PC-3 (cell line): ENCODE measurements around the gene MCRIP1.

Source experiments
- EZH2 ChIP-seq: fragments of 300-600 bp; sonication (generic); IDR thresholded peaks from one replicate; pipeline ENCODE4 v1.6.1; 2017; ENCODE audit warnings: antibody characterized with exemption, mild to moderate bottlenecking, low read length; ENCODE audit not compliant: unreplicated experiment
- TF ChIP-seq, protein P1 (sequence below): fragments of 300-600 bp; sonication (generic); conservative IDR thresholded peaks from 2 replicates; pipeline ENCODE4 v1.5.1; 2017; ENCODE audit warnings: antibody characterized with exemption, low read depth, mild to moderate bottlenecking, low read length

- TF ChIP-seq, protein P1, sequence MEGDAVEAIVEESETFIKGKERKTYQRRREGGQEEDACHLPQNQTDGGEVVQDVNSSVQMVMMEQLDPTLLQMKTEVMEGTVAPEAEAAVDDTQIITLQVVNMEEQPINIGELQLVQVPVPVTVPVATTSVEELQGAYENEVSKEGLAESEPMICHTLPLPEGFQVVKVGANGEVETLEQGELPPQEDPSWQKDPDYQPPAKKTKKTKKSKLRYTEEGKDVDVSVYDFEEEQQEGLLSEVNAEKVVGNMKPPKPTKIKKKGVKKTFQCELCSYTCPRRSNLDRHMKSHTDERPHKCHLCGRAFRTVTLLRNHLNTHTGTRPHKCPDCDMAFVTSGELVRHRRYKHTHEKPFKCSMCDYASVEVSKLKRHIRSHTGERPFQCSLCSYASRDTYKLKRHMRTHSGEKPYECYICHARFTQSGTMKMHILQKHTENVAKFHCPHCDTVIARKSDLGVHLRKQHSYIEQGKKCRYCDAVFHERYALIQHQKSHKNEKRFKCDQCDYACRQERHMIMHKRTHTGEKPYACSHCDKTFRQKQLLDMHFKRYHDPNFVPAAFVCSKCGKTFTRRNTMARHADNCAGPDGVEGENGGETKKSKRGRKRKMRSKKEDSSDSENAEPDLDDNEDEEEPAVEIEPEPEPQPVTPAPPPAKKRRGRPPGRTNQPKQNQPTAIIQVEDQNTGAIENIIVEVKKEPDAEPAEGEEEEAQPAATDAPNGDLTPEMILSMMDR = no peak
- TF ChIP-seq EZH2 = no peak
These were observed 9.3 kb upstream of the MCRIP1 start for GRCh38 chr17:81842378-81842724.
